ENCODE measurements around the gene RXRB. TPM values are rescaled to one million over a fixed set of nuclear protein-coding genes. Genes with fewer than 3 reads are reported as not detected.

RXRB gene
- total and polyA plus RNA-seq, 2 of the 13 experiments (the other 11 are each of a cell fraction or from before 2014, with no cell fraction given), result 26.7 to 55.7 TPM

DNA sequence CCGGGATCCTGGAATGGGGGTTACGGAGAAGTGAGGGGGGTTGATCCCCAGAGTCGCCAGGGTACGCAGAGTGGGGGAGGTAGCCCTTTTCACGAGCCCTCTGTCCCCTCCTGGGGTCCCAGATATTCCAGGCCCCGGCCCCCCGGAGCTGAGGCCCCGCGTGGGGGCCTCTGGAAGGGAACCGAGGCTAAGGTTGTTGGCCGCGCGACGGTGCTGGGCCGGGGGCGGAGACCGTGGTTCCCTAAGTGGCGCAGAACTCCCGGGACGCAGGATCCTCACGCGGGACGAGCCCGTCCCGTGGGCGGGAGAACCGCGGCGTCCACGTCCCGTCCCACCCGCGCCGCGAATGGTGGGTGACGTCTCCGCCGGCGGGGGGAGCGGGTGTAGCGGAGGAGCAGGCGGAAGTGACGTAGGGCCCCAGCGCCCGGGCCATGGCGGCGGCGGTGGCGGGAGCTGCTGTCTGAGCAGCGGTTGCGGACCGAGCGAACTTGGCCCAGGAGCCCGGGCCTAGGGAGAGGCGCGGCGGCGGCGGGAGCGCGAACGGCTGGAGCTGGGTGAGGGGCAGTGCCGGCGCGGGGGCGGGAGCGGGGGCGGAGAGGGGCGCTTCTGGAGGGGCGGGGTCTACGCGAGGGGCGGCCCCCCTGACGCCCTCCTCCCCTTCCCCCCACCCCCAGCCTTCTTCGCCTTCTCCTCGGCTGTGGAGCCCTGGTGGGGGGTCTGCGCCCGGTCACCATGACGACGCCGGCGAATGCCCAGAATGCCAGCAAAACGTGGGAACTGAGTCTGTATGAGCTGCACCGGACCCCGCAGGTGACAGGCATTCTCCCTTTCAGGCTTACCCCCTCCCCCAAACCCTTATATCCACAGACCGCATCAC lies 7.9 kb upstream of the RXRB start, which contains the start of gene RING1 (continued):
- TF ChIP-seq, protein P1, sequence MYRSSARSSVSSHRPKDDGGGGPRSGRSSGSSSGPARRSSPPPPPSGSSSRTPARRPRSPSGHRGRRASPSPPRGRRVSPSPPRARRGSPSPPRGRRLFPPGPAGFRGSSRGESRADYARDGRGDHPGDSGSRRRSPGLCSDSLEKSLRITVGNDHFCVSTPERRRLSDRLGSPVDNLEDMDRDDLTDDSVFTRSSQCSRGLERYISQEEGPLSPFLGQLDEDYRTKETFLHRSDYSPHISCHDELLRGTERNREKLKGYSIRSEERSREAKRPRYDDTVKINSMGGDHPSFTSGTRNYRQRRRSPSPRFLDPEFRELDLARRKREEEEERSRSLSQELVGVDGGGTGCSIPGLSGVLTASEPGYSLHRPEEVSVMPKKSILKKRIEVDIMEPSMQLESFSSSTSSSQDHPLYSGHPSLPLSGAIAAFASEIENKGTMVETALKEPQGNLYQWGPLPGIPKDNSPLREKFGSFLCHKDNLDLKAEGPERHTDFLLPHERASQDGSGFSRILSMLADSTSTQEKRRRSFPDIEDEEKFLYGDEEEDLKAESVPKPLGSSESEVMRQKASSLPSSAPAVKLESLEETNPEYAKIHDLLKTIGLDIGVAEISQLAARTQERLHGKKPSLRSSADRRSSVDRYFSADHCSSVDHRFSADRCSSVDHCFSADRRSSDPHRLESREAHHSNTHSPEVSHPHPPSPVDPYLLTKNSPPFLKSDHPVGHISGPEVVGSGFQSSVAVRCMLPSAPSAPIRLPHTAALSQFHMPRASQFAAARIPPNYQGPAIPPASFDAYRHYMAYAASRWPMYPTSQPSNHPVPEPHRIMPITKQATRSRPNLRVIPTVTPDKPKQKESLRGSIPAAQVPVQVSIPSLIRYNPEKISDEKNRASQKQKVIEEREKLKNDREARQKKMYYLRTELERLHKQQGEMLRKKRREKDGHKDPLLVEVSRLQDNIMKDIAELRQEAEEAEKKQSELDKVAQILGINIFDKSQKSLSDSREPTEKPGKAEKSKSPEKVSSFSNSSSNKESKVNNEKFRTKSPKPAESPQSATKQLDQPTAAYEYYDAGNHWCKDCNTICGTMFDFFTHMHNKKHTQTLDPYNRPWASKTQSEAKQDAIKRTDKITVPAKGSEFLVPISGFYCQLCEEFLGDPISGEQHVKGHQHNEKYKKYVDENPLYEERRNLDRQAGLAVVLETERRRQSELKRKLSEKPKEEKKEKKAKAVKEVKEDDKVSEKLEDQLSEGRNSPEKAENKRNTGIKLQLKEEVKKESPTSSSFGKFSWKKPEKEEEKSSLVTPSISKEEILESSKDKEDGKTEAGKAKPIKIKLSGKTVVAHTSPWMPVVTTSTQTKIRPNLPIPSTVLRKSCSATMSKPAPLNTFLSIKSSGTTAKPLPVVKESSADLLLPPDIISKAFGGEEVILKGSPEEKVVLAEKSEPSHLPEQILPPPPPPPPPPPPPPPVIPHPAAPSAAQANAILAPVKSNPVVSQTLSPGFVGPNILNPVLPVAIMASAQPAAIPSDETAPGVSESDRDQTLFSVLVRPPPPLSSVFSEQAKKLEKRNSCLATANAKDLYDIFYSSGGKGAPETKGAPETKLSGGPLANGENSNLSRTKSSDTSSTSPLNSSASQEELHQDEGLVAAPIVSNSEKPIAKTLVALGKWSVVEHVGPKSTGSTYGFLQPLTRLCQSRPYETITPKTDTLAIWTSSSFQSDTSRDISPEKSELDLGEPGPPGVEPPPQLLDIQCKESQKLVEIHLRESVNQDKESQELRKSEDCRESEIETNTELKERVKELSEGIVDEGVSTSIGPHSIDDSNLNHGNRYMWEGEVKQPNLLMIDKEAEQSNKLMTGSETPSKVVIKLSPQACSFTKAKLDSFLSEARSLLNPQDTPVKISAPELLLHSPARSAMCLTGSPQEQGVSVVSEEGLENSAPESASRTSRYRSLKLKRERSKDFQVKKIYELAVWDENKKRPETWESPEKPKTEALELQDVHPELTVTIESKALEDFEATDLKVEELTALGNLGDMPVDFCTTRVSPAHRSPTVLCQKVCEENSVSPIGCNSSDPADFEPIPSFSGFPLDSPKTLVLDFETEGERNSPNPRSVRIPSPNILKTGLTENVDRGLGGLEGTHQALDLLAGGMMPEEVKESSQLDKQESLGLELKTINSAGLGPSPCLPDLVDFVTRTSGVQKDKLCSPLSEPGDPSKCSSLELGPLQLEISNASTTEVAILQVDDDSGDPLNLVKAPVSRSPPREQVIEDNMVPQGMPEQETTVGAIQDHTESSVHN (CRISPR knock-in tag; IDR thresholded peaks at IDR 0.05), result 0 out of 2 replicates have a peak, but pooled peaks have one; percentile 41
- TF ChIP-seq, protein P2, sequence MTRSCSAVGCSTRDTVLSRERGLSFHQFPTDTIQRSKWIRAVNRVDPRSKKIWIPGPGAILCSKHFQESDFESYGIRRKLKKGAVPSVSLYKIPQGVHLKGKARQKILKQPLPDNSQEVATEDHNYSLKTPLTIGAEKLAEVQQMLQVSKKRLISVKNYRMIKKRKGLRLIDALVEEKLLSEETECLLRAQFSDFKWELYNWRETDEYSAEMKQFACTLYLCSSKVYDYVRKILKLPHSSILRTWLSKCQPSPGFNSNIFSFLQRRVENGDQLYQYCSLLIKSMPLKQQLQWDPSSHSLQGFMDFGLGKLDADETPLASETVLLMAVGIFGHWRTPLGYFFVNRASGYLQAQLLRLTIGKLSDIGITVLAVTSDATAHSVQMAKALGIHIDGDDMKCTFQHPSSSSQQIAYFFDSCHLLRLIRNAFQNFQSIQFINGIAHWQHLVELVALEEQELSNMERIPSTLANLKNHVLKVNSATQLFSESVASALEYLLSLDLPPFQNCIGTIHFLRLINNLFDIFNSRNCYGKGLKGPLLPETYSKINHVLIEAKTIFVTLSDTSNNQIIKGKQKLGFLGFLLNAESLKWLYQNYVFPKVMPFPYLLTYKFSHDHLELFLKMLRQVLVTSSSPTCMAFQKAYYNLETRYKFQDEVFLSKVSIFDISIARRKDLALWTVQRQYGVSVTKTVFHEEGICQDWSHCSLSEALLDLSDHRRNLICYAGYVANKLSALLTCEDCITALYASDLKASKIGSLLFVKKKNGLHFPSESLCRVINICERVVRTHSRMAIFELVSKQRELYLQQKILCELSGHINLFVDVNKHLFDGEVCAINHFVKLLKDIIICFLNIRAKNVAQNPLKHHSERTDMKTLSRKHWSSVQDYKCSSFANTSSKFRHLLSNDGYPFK (CRISPR knock-in tag; IDR thresholded peaks at IDR 0.05; ENCODE audit: borderline replicate concordance), result peak; percentile 38; the same call in 1 of the 2 replicates
- TF ChIP-seq ZNF160 (CRISPR knock-in tag; IDR thresholded peaks at IDR 0.05) (peak; percentile 80; the same call in 1 of the 2 replicates), ZNF678 (CRISPR knock-in tag; IDR thresholded peaks at IDR 0.05) (no peak), ZNF235 (CRISPR knock-in tag; IDR thresholded peaks at IDR 0.05; ENCODE audit: borderline replicate concordance) (peak; percentile 90), NFRKB (IDR thresholded peaks at IDR 0.05) (no peak), MIXL1 (CRISPR knock-in tag; IDR thresholded peaks at IDR 0.05) (peak; percentile 42; the same call in 1 of the 2 replicates), NRL (CRISPR knock-in tag; IDR thresholded peaks at IDR 0.05; ENCODE audit: borderline replicate concordance) (0 out of 2 replicates have a peak, but pooled peaks have one; percentile 27), ZKSCAN1 (IDR thresholded peaks at IDR 0.05; ENCODE audit: low read length) (no peak), ZNF510 (CRISPR knock-in tag; IDR thresholded peaks at IDR 0.05; ENCODE audit: low read depth) (no peak)
- TF ChIP-seq, protein P3, sequence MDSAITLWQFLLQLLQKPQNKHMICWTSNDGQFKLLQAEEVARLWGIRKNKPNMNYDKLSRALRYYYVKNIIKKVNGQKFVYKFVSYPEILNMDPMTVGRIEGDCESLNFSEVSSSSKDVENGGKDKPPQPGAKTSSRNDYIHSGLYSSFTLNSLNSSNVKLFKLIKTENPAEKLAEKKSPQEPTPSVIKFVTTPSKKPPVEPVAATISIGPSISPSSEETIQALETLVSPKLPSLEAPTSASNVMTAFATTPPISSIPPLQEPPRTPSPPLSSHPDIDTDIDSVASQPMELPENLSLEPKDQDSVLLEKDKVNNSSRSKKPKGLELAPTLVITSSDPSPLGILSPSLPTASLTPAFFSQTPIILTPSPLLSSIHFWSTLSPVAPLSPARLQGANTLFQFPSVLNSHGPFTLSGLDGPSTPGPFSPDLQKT (CRISPR knock-in tag; IDR thresholded peaks at IDR 0.05; ENCODE audit: borderline replicate concordance), result no peak
- TF ChIP-seq, protein P4, sequence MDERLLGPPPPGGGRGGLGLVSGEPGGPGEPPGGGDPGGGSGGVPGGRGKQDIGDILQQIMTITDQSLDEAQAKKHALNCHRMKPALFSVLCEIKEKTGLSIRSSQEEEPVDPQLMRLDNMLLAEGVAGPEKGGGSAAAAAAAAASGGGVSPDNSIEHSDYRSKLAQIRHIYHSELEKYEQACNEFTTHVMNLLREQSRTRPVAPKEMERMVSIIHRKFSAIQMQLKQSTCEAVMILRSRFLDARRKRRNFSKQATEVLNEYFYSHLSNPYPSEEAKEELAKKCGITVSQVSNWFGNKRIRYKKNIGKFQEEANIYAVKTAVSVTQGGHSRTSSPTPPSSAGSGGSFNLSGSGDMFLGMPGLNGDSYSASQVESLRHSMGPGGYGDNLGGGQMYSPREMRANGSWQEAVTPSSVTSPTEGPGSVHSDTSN (CRISPR knock-in tag; IDR thresholded peaks at IDR 0.05), result no peak
- TF ChIP-seq, protein P5, sequence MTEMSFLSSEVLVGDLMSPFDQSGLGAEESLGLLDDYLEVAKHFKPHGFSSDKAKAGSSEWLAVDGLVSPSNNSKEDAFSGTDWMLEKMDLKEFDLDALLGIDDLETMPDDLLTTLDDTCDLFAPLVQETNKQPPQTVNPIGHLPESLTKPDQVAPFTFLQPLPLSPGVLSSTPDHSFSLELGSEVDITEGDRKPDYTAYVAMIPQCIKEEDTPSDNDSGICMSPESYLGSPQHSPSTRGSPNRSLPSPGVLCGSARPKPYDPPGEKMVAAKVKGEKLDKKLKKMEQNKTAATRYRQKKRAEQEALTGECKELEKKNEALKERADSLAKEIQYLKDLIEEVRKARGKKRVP (CRISPR knock-in tag; IDR thresholded peaks at IDR 0.05), result peak in 1 of 2 experiments; percentile 56; a peak in 2 of 4 replicates
